Gastrocnemius medialis (tissue), 4 donors: ENCODE results near the gene MGMT.

ENCODE experiments used
- CTCF ChIP-seq, 5 experiments: fragments of 450-650 bp in 3 of 5; fragments of 200-600 bp in 2 of 5; sonication (generic) in 2 of 5; IDR thresholded peaks in 4 of 5; conservative IDR thresholded peaks in 1 of 5; 1 replicate in 4 of 5; 2 replicates in 1 of 5; pipeline ENCODE4 v1.5.1; 2016 to 2019; ENCODE audit warnings: antibody characterized with exemption in 5 of 5, mild to moderate bottlenecking in 3 of 5, moderate library complexity in 3 of 5
- POLR2A ChIP-seq, 2 donors: fragments of 450-650 bp; IDR thresholded peaks; one replicate each; pipeline ENCODE4 v1.6.1; 2017; ENCODE audit warnings: antibody characterized with exemption in 2 of 2, mild to moderate bottlenecking in 2 of 2, moderate library complexity in 2 of 2

- no peak for TF ChIP-seq CTCF (IDR thresholded peaks at IDR 0.05 in 4 of 5, conservative IDR thresholded peaks at IDR 0.05 in 1 of 5)
- no peak for TF ChIP-seq POLR2A (IDR thresholded peaks at IDR 0.05)
These were observed 276.7 kb downstream of the MGMT start for GRCh38 chr10:129743738-129744133.
